ENCODE measurements around the gene CORO2B. TPM values are rescaled to one million over a fixed set of nuclear protein-coding genes. Genes with fewer than 3 reads are reported as not detected.

Gene CORO2B
- polyA plus RNA-seq, 1 donor from 2014 or later, result 15.1 TPM

GRCh38 chr15:68774521-68775235 is 195.9 kb downstream of the CORO2B start:
- Histone ChIP-seq H3K9me3 (ENCODE audit: low read length) (no peaks in the 10 kb centered on the region), H3K27ac (ENCODE audit: low read length) (no peak overlapping the region), H3K9ac (ENCODE audit: low read length) (no peak overlapping the region), H3K79me2 (replicated peaks; ENCODE audit: insufficient read depth, low read length) (no peaks in the 10 kb centered on the region), H2AFZ (ENCODE audit: low read depth, low read length) (no peak overlapping the region), H4K20me1 (ENCODE audit: insufficient read depth) (no peaks in the 10 kb centered on the region), H3K27me3 (ENCODE audit: insufficient read depth, low read depth, low read length) (no peaks in the 10 kb centered on the region), H3F3A (ENCODE audit: insufficient read depth, low read length, poor library complexity, severe bottlenecking) (no peaks in the 10 kb centered on the region), H3K4me2 (ENCODE audit: low read length) (no peak overlapping the region), H3K36me3 (ENCODE audit: insufficient read depth, low read length) (peaks cover 7% of the 10 kb centered on the region), H3K9me2 (ENCODE audit: insufficient read depth, low read length) (no peaks in the 10 kb centered on the region), H3K4me3 (ENCODE audit: low read length) (no peak overlapping the region)
- TF ChIP-seq EZH2 (IDR thresholded peaks at IDR 0.05; ENCODE audit: borderline replicate concordance, insufficient read depth, low read length, poor library complexity, severe bottlenecking), result no peak
- TF ChIP-seq CTCF (IDR thresholded peaks at IDR 0.05; ENCODE audit: poor library complexity, severe bottlenecking), result no peak
- no peak for TF ChIP-seq REST (IDR thresholded peaks at IDR 0.05; ENCODE audit: borderline replicate concordance)
- TF ChIP-seq TAF1 (IDR thresholded peaks at IDR 0.05; ENCODE audit: low read depth), result no peak
- no peak for TF ChIP-seq SMC3 (conservative IDR thresholded peaks at IDR 0.05; ENCODE audit: poor library complexity)

GRCh38 chr15:68775236-68775577 is 196.4 kb downstream of the CORO2B start:
- Histone ChIP-seq H3K27me3 (ENCODE audit: insufficient read depth, low read depth, low read length) (no peaks in the 10 kb centered on the region), H3K36me3 (ENCODE audit: insufficient read depth, low read length) (peaks cover 7% of the 10 kb centered on the region), H3K4me3 (ENCODE audit: low read length) (no peak overlapping the region), H3F3A (ENCODE audit: insufficient read depth, low read length, poor library complexity, severe bottlenecking) (no peaks in the 10 kb centered on the region), H3K9me2 (ENCODE audit: insufficient read depth, low read length) (no peaks in the 10 kb centered on the region), H3K9ac (ENCODE audit: low read length) (no peak overlapping the region), H4K20me1 (ENCODE audit: insufficient read depth) (no peaks in the 10 kb centered on the region), H3K79me2 (replicated peaks; ENCODE audit: insufficient read depth, low read length) (no peaks in the 10 kb centered on the region), H3K9me3 (ENCODE audit: low read length) (no peaks in the 10 kb centered on the region), H3K27ac (ENCODE audit: low read length) (no peak overlapping the region), H2AFZ (ENCODE audit: low read depth, low read length) (no peak overlapping the region), H3K4me2 (ENCODE audit: low read length) (no peak overlapping the region)
- TF ChIP-seq TAF1 (IDR thresholded peaks at IDR 0.05; ENCODE audit: low read depth), result no peak
- TF ChIP-seq EZH2 (IDR thresholded peaks at IDR 0.05; ENCODE audit: borderline replicate concordance, insufficient read depth, low read length, poor library complexity, severe bottlenecking), result no peak
- TF ChIP-seq POLR2AphosphoS5 (IDR thresholded peaks at IDR 0.05), result no peak
- TF ChIP-seq REST (IDR thresholded peaks at IDR 0.05; ENCODE audit: borderline replicate concordance), result no peak
- no peak for TF ChIP-seq SMC3 (conservative IDR thresholded peaks at IDR 0.05; ENCODE audit: poor library complexity)
- no peak for TF ChIP-seq EP300 (conservative IDR thresholded peaks at IDR 0.05; ENCODE audit: poor library complexity, severe bottlenecking)
- no peak for TF ChIP-seq CTCF (IDR thresholded peaks at IDR 0.05; ENCODE audit: poor library complexity, severe bottlenecking)
- TF ChIP-seq MXI1 (conservative IDR thresholded peaks at IDR 0.05; ENCODE audit: poor library complexity, severe bottlenecking), result no peak
- TF ChIP-seq RAD21 (conservative IDR thresholded peaks at IDR 0.05), result no peak

Data from neural cell (in vitro differentiated cells).